Measurements from ENCODE around the gene LRRC28. TPM values are rescaled to one million over a fixed set of nuclear protein-coding genes. Genes with fewer than 3 reads are reported as not detected.

LRRC28 gene
- polyA plus RNA-seq, 1 of the 3 experiments (the other 2 are of a cell fraction) = 15.2 TPM

DNA sequence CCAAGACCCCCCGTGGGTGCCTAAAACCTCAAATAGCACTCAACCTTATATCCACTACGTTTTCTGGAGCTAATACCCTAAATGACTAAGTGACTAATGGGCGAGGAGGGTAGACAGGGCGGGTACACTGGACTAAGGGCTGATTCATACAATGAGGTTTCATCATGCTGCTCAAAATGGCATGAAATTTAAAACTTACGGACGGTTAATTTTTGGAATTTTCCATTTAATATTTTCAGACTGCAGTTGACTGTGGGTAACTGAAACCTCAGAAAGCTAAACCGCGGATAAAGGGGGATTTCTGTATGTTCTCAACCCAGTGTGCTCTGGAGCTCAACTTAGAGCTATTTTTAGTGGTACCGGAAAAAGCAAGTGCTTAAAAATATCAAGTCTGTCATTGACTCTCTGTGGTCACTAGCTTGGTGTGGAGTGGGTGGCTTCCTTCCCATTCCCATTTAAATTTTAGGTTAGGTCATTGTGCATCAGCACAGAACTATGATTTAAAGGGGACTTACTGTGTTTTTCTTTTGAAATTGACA, 72.9 kb downstream of the LRRC28 start (continued):
- TF ChIP-seq CHD2 (IDR thresholded peaks at IDR 0.05; ENCODE audit: low read length, partially characterized antibody) = no peak

DNA sequence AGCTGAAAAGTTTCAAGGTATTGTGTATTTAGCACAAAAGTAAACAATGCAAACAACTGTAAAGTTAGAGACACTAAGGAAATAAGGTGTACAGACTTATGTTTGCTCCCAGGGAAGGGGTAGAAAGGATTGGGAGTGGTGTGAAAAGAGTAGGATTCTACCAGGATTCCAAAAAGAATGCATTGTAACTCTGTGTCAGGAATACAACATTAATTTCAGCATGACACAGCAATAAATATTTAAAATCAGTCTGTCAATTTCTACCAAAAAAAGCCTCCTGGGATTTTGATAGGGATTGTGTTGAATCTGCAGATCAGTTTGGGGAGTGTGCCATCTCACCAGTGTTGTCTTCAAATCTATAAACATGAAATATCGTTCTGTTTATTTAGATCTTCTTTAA, 73.4 kb downstream of the LRRC28 start:
- H2AFZ ChIP-seq (ENCODE audit: low read depth) = peak overlapping the region; percentile 58; the same call in 1 of the 2 replicates
- H3K9me3 ChIP-seq = no peaks in the 10 kb centered on the region
- H3F3A ChIP-seq (replicated peaks; ENCODE audit: insufficient read depth) = peaks cover 5% of the 10 kb centered on the region
- H3K4me1 ChIP-seq (ENCODE audit: control insufficient read depth in 1 of 2, insufficient read depth in 2 of 2, low read depth in 1 of 2, low read length in 1 of 2) = 0 out of 4 replicates have a peak, but pooled peaks cover 0 to 10% of the 10 kb centered on the region in 2 experiments
- TF ChIP-seq RXRA (IDR thresholded peaks at IDR 0.05; ENCODE audit: borderline replicate concordance, low read depth) (no peak), EP300 (IDR thresholded peaks at IDR 0.05; ENCODE audit: borderline replicate concordance in 1 of 2, low read depth in 1 of 2, low read length in 1 of 2) (no peak), ELF1 (IDR thresholded peaks at IDR 0.05) (no peak), YY1 (IDR thresholded peaks at IDR 0.05; ENCODE audit: low read depth) (no peak), RAD21 (IDR thresholded peaks at IDR 0.05; ENCODE audit: low read length) (no peak)
- TF ChIP-seq, protein P1, sequence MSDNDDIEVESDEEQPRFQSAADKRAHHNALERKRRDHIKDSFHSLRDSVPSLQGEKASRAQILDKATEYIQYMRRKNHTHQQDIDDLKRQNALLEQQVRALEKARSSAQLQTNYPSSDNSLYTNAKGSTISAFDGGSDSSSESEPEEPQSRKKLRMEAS (IDR thresholded peaks at IDR 0.05; ENCODE audit: low read depth) = no peak
- TF ChIP-seq, protein P2, sequence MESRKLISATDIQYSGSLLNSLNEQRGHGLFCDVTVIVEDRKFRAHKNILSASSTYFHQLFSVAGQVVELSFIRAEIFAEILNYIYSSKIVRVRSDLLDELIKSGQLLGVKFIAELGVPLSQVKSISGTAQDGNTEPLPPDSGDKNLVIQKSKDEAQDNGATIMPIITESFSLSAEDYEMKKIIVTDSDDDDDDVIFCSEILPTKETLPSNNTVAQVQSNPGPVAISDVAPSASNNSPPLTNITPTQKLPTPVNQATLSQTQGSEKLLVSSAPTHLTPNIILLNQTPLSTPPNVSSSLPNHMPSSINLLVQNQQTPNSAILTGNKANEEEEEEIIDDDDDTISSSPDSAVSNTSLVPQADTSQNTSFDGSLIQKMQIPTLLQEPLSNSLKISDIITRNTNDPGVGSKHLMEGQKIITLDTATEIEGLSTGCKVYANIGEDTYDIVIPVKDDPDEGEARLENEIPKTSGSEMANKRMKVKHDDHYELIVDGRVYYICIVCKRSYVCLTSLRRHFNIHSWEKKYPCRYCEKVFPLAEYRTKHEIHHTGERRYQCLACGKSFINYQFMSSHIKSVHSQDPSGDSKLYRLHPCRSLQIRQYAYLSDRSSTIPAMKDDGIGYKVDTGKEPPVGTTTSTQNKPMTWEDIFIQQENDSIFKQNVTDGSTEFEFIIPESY (IDR thresholded peaks at IDR 0.05; ENCODE audit: borderline replicate concordance, low read depth) = no peak
- TF ChIP-seq, protein P3, sequence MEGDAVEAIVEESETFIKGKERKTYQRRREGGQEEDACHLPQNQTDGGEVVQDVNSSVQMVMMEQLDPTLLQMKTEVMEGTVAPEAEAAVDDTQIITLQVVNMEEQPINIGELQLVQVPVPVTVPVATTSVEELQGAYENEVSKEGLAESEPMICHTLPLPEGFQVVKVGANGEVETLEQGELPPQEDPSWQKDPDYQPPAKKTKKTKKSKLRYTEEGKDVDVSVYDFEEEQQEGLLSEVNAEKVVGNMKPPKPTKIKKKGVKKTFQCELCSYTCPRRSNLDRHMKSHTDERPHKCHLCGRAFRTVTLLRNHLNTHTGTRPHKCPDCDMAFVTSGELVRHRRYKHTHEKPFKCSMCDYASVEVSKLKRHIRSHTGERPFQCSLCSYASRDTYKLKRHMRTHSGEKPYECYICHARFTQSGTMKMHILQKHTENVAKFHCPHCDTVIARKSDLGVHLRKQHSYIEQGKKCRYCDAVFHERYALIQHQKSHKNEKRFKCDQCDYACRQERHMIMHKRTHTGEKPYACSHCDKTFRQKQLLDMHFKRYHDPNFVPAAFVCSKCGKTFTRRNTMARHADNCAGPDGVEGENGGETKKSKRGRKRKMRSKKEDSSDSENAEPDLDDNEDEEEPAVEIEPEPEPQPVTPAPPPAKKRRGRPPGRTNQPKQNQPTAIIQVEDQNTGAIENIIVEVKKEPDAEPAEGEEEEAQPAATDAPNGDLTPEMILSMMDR (IDR thresholded peaks at IDR 0.05) = no peak
- no peaks in the 10 kb centered on the region for H3K79me2 ChIP-seq (ENCODE audit: insufficient read depth)
- no peak overlapping the region; the same call in 1 of the 2 replicates for H3K4me2 ChIP-seq
- ChIA-PET POLR2A (no interaction called here), CTCF (interaction anchor here (2.0 kb wide), 1 partner anchor 380 kb away, joined by 6 read pairs; no protein-coding TSS in a partner anchor)
- peak overlapping the region; percentile 35; the same call in 1 of the 2 replicates for H3K9ac ChIP-seq
- WGBS (ENCODE audit: low lambda C conversion rate) = 74% methylated on average over 1 of the region's 1 CpG
- DNase-seq = no peak
- no peaks in the 10 kb centered on the region for H4K20me1 ChIP-seq (ENCODE audit: insufficient read depth)
- no peak overlapping the region for H3K4me3 ChIP-seq (ENCODE audit: low read depth in 2 of 2, low read length in 1 of 2)
- H3K27ac ChIP-seq (ENCODE audit: low read depth in 2 of 2, low read length in 1 of 2) = peak overlapping the region in 1 of 2 experiments; percentile 84; a peak in 2 of 4 replicates
- H3K27me3 ChIP-seq (ENCODE audit: insufficient read depth) = no peaks in the 10 kb centered on the region
- H3K36me3 ChIP-seq (replicated peaks in 1 of 2; ENCODE audit: control insufficient read depth in 1 of 2, insufficient read depth in 2 of 2, low read length in 1 of 2) = peaks cover 0 to 3% of the 10 kb centered on the region in 2 experiments
- no peaks in the 10 kb centered on the region for H3K9me2 ChIP-seq

- Histone ChIP-seq H3K27me3 (ENCODE audit: insufficient read depth) (no peaks in the 10 kb centered on the region), H3K27ac (ENCODE audit: low read depth in 2 of 2, low read length in 1 of 2) (no peak overlapping the region), H3K36me3 (replicated peaks in 1 of 2; ENCODE audit: control insufficient read depth in 1 of 2, insufficient read depth in 2 of 2, low read length in 1 of 2) (peaks cover 0 to 3% of the 10 kb centered on the region in 2 experiments), H3K9me3 (no peaks in the 10 kb centered on the region), H3K4me2 (no peak overlapping the region), H3K9ac (no peak overlapping the region), H3K9me2 (no peaks in the 10 kb centered on the region), H3K4me1 (ENCODE audit: control insufficient read depth in 1 of 2, insufficient read depth in 2 of 2, low read depth in 1 of 2, low read length in 1 of 2) (peaks cover 0 to 18% of the 10 kb centered on the region in 2 experiments; a peak in 1 of 4 replicates), H3K79me2 (ENCODE audit: insufficient read depth) (no peaks in the 10 kb centered on the region), H4K20me1 (ENCODE audit: insufficient read depth) (no peaks in the 10 kb centered on the region), H3K4me3 (ENCODE audit: low read depth in 2 of 2, low read length in 1 of 2) (no peak overlapping the region), H2AFZ (ENCODE audit: low read depth) (no peak overlapping the region), H3F3A (replicated peaks; ENCODE audit: insufficient read depth) (peaks cover 5% of the 10 kb centered on the region)
- ChIA-PET CTCF (no interaction called here), POLR2A (no interaction called here)
- TF ChIP-seq IRF3 (IDR thresholded peaks at IDR 0.05; ENCODE audit: low read depth, low read length) (no peak), NRF1 (IDR thresholded peaks at IDR 0.05; ENCODE audit: low read depth, low read length) (no peak), JUND (IDR thresholded peaks at IDR 0.05) (no peak), CHD2 (IDR thresholded peaks at IDR 0.05; ENCODE audit: low read length, partially characterized antibody) (no peak), POLR2AphosphoS5 (IDR thresholded peaks at IDR 0.05; ENCODE audit: low read depth, low read length) (no peak), REST (IDR thresholded peaks at IDR 0.05; ENCODE audit: low read depth, low read length) (no peak)
- no peak for DNase-seq
- 63% methylated on average over 1 of the region's 1 CpG for WGBS (ENCODE audit: low lambda C conversion rate)
These were observed 75.0 kb downstream of the LRRC28 start for GRCh38 chr15:99326235-99326634.
